ENCODE results near the gene HPDL.
"Not testable (repeated sequence)": the region's sequence is repeated elsewhere in the genome, so short reads cannot be mapped to it uniquely, and the experiment has no call there.

HPDL gene

GRCh38 chr1:45326627-45327623 is at the start of gene HPDL:
Gene HPDL (plus strand): TSS chr1:45326895. CDS start chr1:45327149, 254 bp downstream.
- peak; percentile 94 for DNase-seq

- DNase-seq = peak; percentile 61
Measured at GRCh38 chr1:45282351-45282750, 44.3 kb upstream of the HPDL start.

- not testable (repeated sequence) for DNase-seq
Measured at GRCh38 chr1:45284858-45285257, 41.8 kb upstream of the HPDL start.

GRCh38 chr1:45286521-45286920 is 40.2 kb upstream of the HPDL start:
- DNase-seq = not testable (repeated sequence)

- not testable (repeated sequence) for DNase-seq
Measured at GRCh38 chr1:45291002-45291401, 35.7 kb upstream of the HPDL start.

- DNase-seq = no peak
Measured at GRCh38 chr1:45291716-45292115, 35.0 kb upstream of the HPDL start.

- no peak for DNase-seq
Measured at GRCh38 chr1:45297666-45298356, 28.9 kb upstream of the HPDL start.

- no peak for DNase-seq
Measured at GRCh38 chr1:45299296-45299695, 27.4 kb upstream of the HPDL start.

- DNase-seq = peak; percentile 91
Measured at GRCh38 chr1:45299981-45300668, 26.6 kb upstream of the HPDL start.

- DNase-seq = no peak
Measured at GRCh38 chr1:45300669-45300997, 26.1 kb upstream of the HPDL start.

GRCh38 chr1:45302505-45303150 is 24.1 kb upstream of the HPDL start:
- no peak for DNase-seq

GRCh38 chr1:45303520-45304310 is 23.0 kb upstream of the HPDL start:
- DNase-seq = peak; percentile 99

- peak; percentile 39 for DNase-seq
Measured at GRCh38 chr1:45304311-45305081, 22.2 kb upstream of the HPDL start.

GRCh38 chr1:45305231-45305630 is 21.5 kb upstream of the HPDL start:
- no peak for DNase-seq

- DNase-seq = no peak
Measured at GRCh38 chr1:45306319-45306718, 20.4 kb upstream of the HPDL start.

GRCh38 chr1:45306905-45307304 is 19.8 kb upstream of the HPDL start:
- no peak for DNase-seq

GRCh38 chr1:45314266-45314665 is 12.4 kb upstream of the HPDL start:
- DNase-seq = no peak

- no peak for DNase-seq
Measured at GRCh38 chr1:45317166-45317565, 9.5 kb upstream of the HPDL start.

- DNase-seq = no peak
Measured at GRCh38 chr1:45319761-45320160, 6.9 kb upstream of the HPDL start.

- DNase-seq = no peak
Measured at GRCh38 chr1:45321444-45321843, 5.3 kb upstream of the HPDL start.

GRCh38 chr1:45322486-45323040 is 4.1 kb upstream of the HPDL start:
- no peak for DNase-seq
